IPS DF 4.7 (cell line): Measurements from ENCODE around the gene TMEM86A.
"Not testable (repeated sequence)": the region's sequence is repeated elsewhere in the genome, so short reads cannot be mapped to it uniquely, and the experiment has no call there.

ENCODE experiments used
- DNase-seq: peaks from one replicate; pipeline ENCODE4 v3.0.0-alpha.2; 2013; ENCODE audit warnings: low spot score; ENCODE audit errors: extremely low read depth

TMEM86A gene

GRCh38 chr11:18698341-18699268 is at the start of gene TMEM86A:
Gene TMEM86A, plus strand, starts transcription at chr11:18698779. Its CDS starts 108 bp downstream, at chr11:18698887.
- no peak for DNase-seq

GRCh38 chr11:18650353-18650752 is 48.2 kb upstream of the TMEM86A start:
- DNase-seq = no peak

- DNase-seq = peak; percentile 64
Measured at GRCh38 chr11:18650859-18651557, 47.6 kb upstream of the TMEM86A start.

- no peak for DNase-seq
Measured at GRCh38 chr11:18657673-18658072, 40.9 kb upstream of the TMEM86A start.

GRCh38 chr11:18665353-18665872 is 33.2 kb upstream of the TMEM86A start:
- DNase-seq = not testable (repeated sequence)

GRCh38 chr11:18668131-18668530 is 30.4 kb upstream of the TMEM86A start:
- no peak for DNase-seq

GRCh38 chr11:18669219-18669596 is 29.4 kb upstream of the TMEM86A start:
- DNase-seq = no peak

- no peak for DNase-seq
Measured at GRCh38 chr11:18669711-18670110, 28.9 kb upstream of the TMEM86A start.

GRCh38 chr11:18671246-18671645 is 27.3 kb upstream of the TMEM86A start:
- DNase-seq = no peak

- DNase-seq = not testable (repeated sequence)
Measured at GRCh38 chr11:18672209-18672608, 26.4 kb upstream of the TMEM86A start.

GRCh38 chr11:18676803-18677202 is 21.8 kb upstream of the TMEM86A start:
- DNase-seq = no peak

GRCh38 chr11:18677560-18677959 is 21.0 kb upstream of the TMEM86A start:
- DNase-seq = no peak

GRCh38 chr11:18681949-18682348 is 16.6 kb upstream of the TMEM86A start:
- DNase-seq = not testable (repeated sequence)

- DNase-seq = no peak
Measured at GRCh38 chr11:18682466-18682865, 16.1 kb upstream of the TMEM86A start.

GRCh38 chr11:18684267-18684666 is 14.3 kb upstream of the TMEM86A start:
- DNase-seq = no peak

- DNase-seq = not testable (repeated sequence)
Measured at GRCh38 chr11:18691467-18692140, 7.0 kb upstream of the TMEM86A start.

GRCh38 chr11:18692941-18693760 is 5.4 kb upstream of the TMEM86A start:
- DNase-seq = no peak

GRCh38 chr11:18696638-18697225 is 1.8 kb upstream of the TMEM86A start:
- DNase-seq = no peak

- DNase-seq = no peak
Measured at GRCh38 chr11:18697576-18697975, 1.0 kb upstream of the TMEM86A start.

GRCh38 chr11:18699269-18699596 is 654 bp downstream of the TMEM86A start:
- DNase-seq = no peak
